MM.1S (cell line): Measurements from ENCODE around the gene FAT4.

Source experiments
- DNase-seq: peaks from one replicate; pipeline ENCODE4 v3.0.0-alpha.2; 2015
- H2AFZ ChIP-seq: fragments of 300-600 bp; sonication (generic); 2 replicates; pipeline ENCODE4 v1.6.0; 2016; ENCODE audit warnings: antibody characterized with exemption, low read length
- H3F3A ChIP-seq: fragments of 300-600 bp; sonication (generic); 2 replicates; pipeline ENCODE4 v1.6.1; 2016; ENCODE audit warnings: mild to moderate bottlenecking, antibody characterized with exemption, low read length, moderate library complexity, mixed read lengths; ENCODE audit not compliant: insufficient read depth
- H3K27ac ChIP-seq: fragments of 300-600 bp; sonication (generic); 2 replicates; pipeline ENCODE4 v1.5.1; 2016; ENCODE audit warnings: mild to moderate bottlenecking, low read length
- H3K27me3 ChIP-seq: fragments of 300-600 bp; sonication (generic); replicated peaks from 2 replicates; pipeline ENCODE4 v1.6.0; 2016; ENCODE audit warnings: low read length; ENCODE audit not compliant: insufficient read depth
- H3K36me3 ChIP-seq: fragments of 300-600 bp; sonication (generic); replicated peaks from 2 replicates; pipeline ENCODE4 v1.6.1; 2016; ENCODE audit warnings: mild to moderate bottlenecking, low read length, mixed read lengths; ENCODE audit not compliant: insufficient read depth
- H3K4me1 ChIP-seq: fragments of 300-600 bp; sonication (generic); 2 replicates; pipeline ENCODE4 v1.6.1; 2016; ENCODE audit warnings: low read length, mixed read lengths
- H3K4me2 ChIP-seq: fragments of 300-600 bp; sonication (generic); 2 replicates; pipeline ENCODE4 v1.6.0; 2016; ENCODE audit warnings: low read depth, low read length
- H3K4me3 ChIP-seq: fragments of 300-600 bp; sonication (generic); 2 replicates; pipeline ENCODE4 v1.5.1; 2016; ENCODE audit warnings: low read length, mixed read lengths
- H3K79me2 ChIP-seq: fragments of 300-600 bp; sonication (generic); 2 replicates; pipeline ENCODE4 v1.6.1; 2016; ENCODE audit warnings: mixed run types, low read length, mixed read lengths
- H3K9ac ChIP-seq: fragments of 300-600 bp; sonication (generic); 2 replicates; pipeline ENCODE4 v1.6.1; 2016; ENCODE audit warnings: low read length, mixed read lengths
- H3K9me2 ChIP-seq: fragments of 300-600 bp; sonication (generic); replicated peaks from 2 replicates; pipeline ENCODE4 v1.6.1; 2016; ENCODE audit warnings: mild to moderate bottlenecking, low read length, mixed read lengths; ENCODE audit not compliant: insufficient read depth
- H3K9me3 ChIP-seq: fragments of 300-600 bp; sonication (generic); replicated peaks from 2 replicates; pipeline ENCODE4 v1.6.1; 2016; ENCODE audit warnings: mild to moderate bottlenecking, low read length, mixed read lengths; ENCODE audit not compliant: insufficient read depth
- H4K20me1 ChIP-seq: fragments of 300-600 bp; sonication (generic); 2 replicates; pipeline ENCODE4 v1.6.1; 2016; ENCODE audit warnings: mild to moderate bottlenecking, low read length, moderate library complexity, mixed read lengths; ENCODE audit not compliant: insufficient read depth
- EZH2 ChIP-seq: fragments of 300-600 bp; sonication (generic); optimal IDR thresholded peaks from 2 replicates; pipeline ENCODE3; 2017; ENCODE audit warnings: low read depth, mild to moderate bottlenecking, antibody characterized with exemption, low read length, mixed read lengths
- EZH2phosphoT487 ChIP-seq: fragments of 300-600 bp; sonication (generic); IDR thresholded peaks from 2 replicates; pipeline ENCODE4 v1.6.1; 2018; ENCODE audit warnings: antibody characterized with exemption, low read length
- TF ChIP-seq, protein P1 (sequence below): fragments of 300-600 bp; sonication (generic); IDR thresholded peaks from 2 replicates; pipeline ENCODE4 v1.5.1; 2016; ENCODE audit warnings: antibody characterized with exemption, low read length, mixed read lengths

The FAT4 gene

GRCh38 chr4:125359363-125359762 is 44.6 kb downstream of the FAT4 start:
- H2AFZ ChIP-seq, result no peak overlapping the region
- TF ChIP-seq, protein P1, sequence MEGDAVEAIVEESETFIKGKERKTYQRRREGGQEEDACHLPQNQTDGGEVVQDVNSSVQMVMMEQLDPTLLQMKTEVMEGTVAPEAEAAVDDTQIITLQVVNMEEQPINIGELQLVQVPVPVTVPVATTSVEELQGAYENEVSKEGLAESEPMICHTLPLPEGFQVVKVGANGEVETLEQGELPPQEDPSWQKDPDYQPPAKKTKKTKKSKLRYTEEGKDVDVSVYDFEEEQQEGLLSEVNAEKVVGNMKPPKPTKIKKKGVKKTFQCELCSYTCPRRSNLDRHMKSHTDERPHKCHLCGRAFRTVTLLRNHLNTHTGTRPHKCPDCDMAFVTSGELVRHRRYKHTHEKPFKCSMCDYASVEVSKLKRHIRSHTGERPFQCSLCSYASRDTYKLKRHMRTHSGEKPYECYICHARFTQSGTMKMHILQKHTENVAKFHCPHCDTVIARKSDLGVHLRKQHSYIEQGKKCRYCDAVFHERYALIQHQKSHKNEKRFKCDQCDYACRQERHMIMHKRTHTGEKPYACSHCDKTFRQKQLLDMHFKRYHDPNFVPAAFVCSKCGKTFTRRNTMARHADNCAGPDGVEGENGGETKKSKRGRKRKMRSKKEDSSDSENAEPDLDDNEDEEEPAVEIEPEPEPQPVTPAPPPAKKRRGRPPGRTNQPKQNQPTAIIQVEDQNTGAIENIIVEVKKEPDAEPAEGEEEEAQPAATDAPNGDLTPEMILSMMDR, result no peak
- TF ChIP-seq EZH2phosphoT487 (no peak), EZH2 (no peak)
- H3K4me2 ChIP-seq, result no peak overlapping the region
- H3K79me2 ChIP-seq, result no peaks in the 10 kb centered on the region
- H3K27me3 ChIP-seq, result no peaks in the 10 kb centered on the region
- no peaks in the 10 kb centered on the region for H3K36me3 ChIP-seq
- no peak for DNase-seq
- H3K27ac ChIP-seq, result no peak overlapping the region
- H3F3A ChIP-seq, result no peaks in the 10 kb centered on the region
- H3K9me3 ChIP-seq, result no peaks in the 10 kb centered on the region
- H3K4me1 ChIP-seq, result no peaks in the 10 kb centered on the region
- no peak overlapping the region for H3K9ac ChIP-seq
- no peak overlapping the region for H3K4me3 ChIP-seq
- H4K20me1 ChIP-seq, result no peaks in the 10 kb centered on the region
- no peaks in the 10 kb centered on the region for H3K9me2 ChIP-seq

GRCh38 chr4:125359960-125360634 is 45.3 kb downstream of the FAT4 start:
- Histone ChIP-seq H3K27me3 (no peaks in the 10 kb centered on the region), H3K4me2 (no peak overlapping the region), H3K4me3 (no peak overlapping the region), H3K4me1 (no peaks in the 10 kb centered on the region), H3F3A (no peaks in the 10 kb centered on the region), H3K79me2 (no peaks in the 10 kb centered on the region), H3K27ac (no peak overlapping the region), H3K36me3 (no peaks in the 10 kb centered on the region), H3K9ac (no peak overlapping the region), H3K9me2 (no peaks in the 10 kb centered on the region), H4K20me1 (no peaks in the 10 kb centered on the region), H2AFZ (no peak overlapping the region), H3K9me3 (no peaks in the 10 kb centered on the region)
- no peak for DNase-seq
- no peak for TF ChIP-seq EZH2
- TF ChIP-seq, protein P1, result no peak
- no peak for TF ChIP-seq EZH2phosphoT487

GRCh38 chr4:125360727-125361126 is 46.0 kb downstream of the FAT4 start:
- H3K9me3 ChIP-seq, result no peaks in the 10 kb centered on the region
- H3K4me1 ChIP-seq, result no peaks in the 10 kb centered on the region
- H3F3A ChIP-seq, result no peaks in the 10 kb centered on the region
- H3K27me3 ChIP-seq, result no peaks in the 10 kb centered on the region
- H3K27ac ChIP-seq, result no peak overlapping the region
- H3K4me3 ChIP-seq, result no peak overlapping the region
- DNase-seq, result no peak
- H3K9me2 ChIP-seq, result no peaks in the 10 kb centered on the region
- H3K79me2 ChIP-seq, result no peaks in the 10 kb centered on the region
- no peak overlapping the region for H2AFZ ChIP-seq
- no peak overlapping the region for H3K9ac ChIP-seq
- no peaks in the 10 kb centered on the region for H3K36me3 ChIP-seq
- H4K20me1 ChIP-seq, result no peaks in the 10 kb centered on the region
- H3K4me2 ChIP-seq, result no peak overlapping the region
- no peak for TF ChIP-seq EZH2
- TF ChIP-seq, protein P1, result no peak
- no peak for TF ChIP-seq EZH2phosphoT487
